ENCODE measurements around the gene GSTM5. TPM values are rescaled to one million over a fixed set of nuclear protein-coding genes. Genes with fewer than 3 reads are reported as not detected.

Gene GSTM5
- total and polyA plus RNA-seq, 2 of the 8 experiments (the other 6 are each of a cell fraction or from before 2014, with no cell fraction given) = 0.24 to 0.89 TPM

DNA sequence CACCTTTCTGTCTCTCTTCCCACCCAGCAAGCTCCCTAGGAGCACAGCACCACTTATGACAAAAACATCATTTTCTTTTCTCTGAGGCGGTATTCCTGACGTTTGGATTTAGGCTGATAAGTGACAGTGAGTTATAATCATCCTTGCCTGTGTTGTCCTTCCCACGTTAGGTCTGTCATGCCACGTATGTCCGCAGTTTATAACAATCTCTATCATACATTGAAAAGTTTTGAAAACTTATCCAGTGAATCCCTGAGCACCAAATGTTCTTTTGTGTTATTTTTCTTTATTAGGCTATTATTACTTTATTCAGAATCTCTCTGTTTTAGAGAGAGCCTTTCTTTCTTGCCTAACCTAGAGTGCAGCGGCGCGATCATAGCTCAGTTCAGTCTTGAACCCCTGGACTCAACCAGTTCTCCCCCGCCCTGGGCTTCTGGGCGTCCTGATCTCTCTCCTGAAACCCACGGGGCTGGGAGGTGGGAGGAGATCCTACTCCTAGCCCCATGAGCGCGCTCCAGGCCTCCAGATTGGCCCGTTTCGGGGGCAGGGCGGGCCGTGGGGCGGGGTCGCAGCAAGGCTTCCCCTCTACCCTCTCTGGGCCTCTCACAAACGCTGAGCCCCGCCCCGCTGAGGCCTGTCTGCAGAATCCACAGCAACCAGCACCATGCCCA lies 44.5 kb upstream of the GSTM5 start, which contains the start of gene GSTM2:
TSS of gene GSTM2 (plus strand) at position 606 of the 671 bp plus-strand sequence. CDS start at position 665, 59 bp downstream.
- Histone ChIP-seq H3K27me3 (replicated peaks in 1 of 4; ENCODE audit: control insufficient read depth in 3 of 4, extremely low read depth in 1 of 4, insufficient read depth in 3 of 4, low read length in 3 of 4) (no peaks in the 10 kb centered on the region), H2BK12ac (ENCODE audit: low read depth, low read length) (no peak within 1 kb of the TSS), H4K91ac (replicated peaks; ENCODE audit: insufficient read length, low read length) (no peak within 1 kb of the TSS), H3K14ac (ENCODE audit: insufficient read length) (no peak within 1 kb of the TSS), H3K9me3 (ENCODE audit: insufficient read depth in 2 of 2, low read depth in 1 of 2, low read length in 1 of 2) (no peaks in the 10 kb centered on the region), H3K79me2 (ENCODE audit: control insufficient read depth in 1 of 2, insufficient read depth in 2 of 2, low read length in 2 of 2) (no peaks in the 10 kb centered on the region), H3K4me2 (ENCODE audit: insufficient read depth in 1 of 2, low read depth in 2 of 2, low read length in 2 of 2) (peak within 1 kb of the TSS; percentile 62 to 65), H3K23ac (ENCODE audit: insufficient read length) (no peak within 1 kb of the TSS), H3K18ac (ENCODE audit: extremely low read depth, low read length) (peak within 1 kb of the TSS; percentile 48), H2AK5ac (ENCODE audit: low read depth, low read length) (no peak within 1 kb of the TSS), H3K4me3 (ENCODE audit: extremely low read depth in 1 of 4, insufficient read depth in 2 of 4, low read depth in 3 of 4, low read length in 4 of 4) (peak within 1 kb of the TSS; percentile 34 to 59 (median 40); a peak in 7 of 8 replicates), H3K4me1 (replicated peaks in 1 of 4; ENCODE audit: control insufficient read depth in 3 of 4, insufficient read depth in 4 of 4, low read length in 3 of 4) (peaks cover 0 to 6% (median 5%) of the 10 kb centered on the region in 4 experiments; a peak in 5 of 7 replicates), H2BK15ac (ENCODE audit: low read length) (no peak within 1 kb of the TSS), H2BK5ac (ENCODE audit: low read depth, low read length) (no peak within 1 kb of the TSS), H3K56ac (replicated peaks; ENCODE audit: insufficient read length, low read depth, low read length) (no peak within 1 kb of the TSS), H3K9ac (replicated peaks in 1 of 4; ENCODE audit: extremely low read depth in 1 of 4, low read depth in 3 of 4, low read length in 3 of 4) (no peak within 1 kb of the TSS), H3K27ac (ENCODE audit: low read depth, low read length) (no peak within 1 kb of the TSS), H4K5ac (ENCODE audit: insufficient read length, low read depth, low read length) (peak within 1 kb of the TSS; percentile 48), H4K20me1 (replicated peaks in 1 of 2; ENCODE audit: control insufficient read depth in 1 of 2, insufficient read depth in 2 of 2, low read length in 2 of 2) (no peaks in the 10 kb centered on the region), H2BK20ac (ENCODE audit: low read length) (no peak within 1 kb of the TSS), H3K79me1 (ENCODE audit: low read depth, low read length) (no peaks in the 10 kb centered on the region), H3K4ac (replicated peaks; ENCODE audit: insufficient read length, low read depth, low read length) (no peak within 1 kb of the TSS), H4K8ac (ENCODE audit: extremely low read depth, insufficient read depth, low read length) (no peak within 1 kb of the TSS), H2BK120ac (replicated peaks; ENCODE audit: low read depth, low read length) (no peak within 1 kb of the TSS), H3K36me3 (ENCODE audit: control insufficient read depth in 2 of 4, insufficient read depth in 4 of 4, low read length in 3 of 4) (no peaks in the 10 kb centered on the region), H3K23me2 (ENCODE audit: low read depth, low read length) (peaks cover 4% of the 10 kb centered on the region; the same call in 1 of the 2 replicates), H2AFZ (ENCODE audit: low read length) (peak within 1 kb of the TSS; percentile 90)
- CTCF ChIA-PET (ENCODE audit: partially characterized antibody) = interaction anchor here (0.8 to 1.6 kb wide), 4 partner anchors 18 to 37 kb away, joined by 3 to 7 read pairs (median 5); no protein-coding TSS in a partner anchor
- TF ChIP-seq TAF1 (IDR thresholded peaks at IDR 0.05; ENCODE audit: low read depth, low read length) = 0 out of 2 replicates have a peak, but pooled peaks have one; percentile 15
- TF ChIP-seq SIN3A (conservative IDR thresholded peaks at IDR 0.05 in 1 of 2, IDR thresholded peaks at IDR 0.05 in 1 of 2; ENCODE audit: low read depth in 1 of 2, low read length in 2 of 2) = peak in 1 of 2 experiments; percentile 22; a peak in 1 of 4 replicates
- no peak for TF ChIP-seq CBX8 (IDR thresholded peaks at IDR 0.05; ENCODE audit: borderline replicate concordance, low read depth, low read length)
- no peak for TF ChIP-seq KDM1A (IDR thresholded peaks at IDR 0.05; ENCODE audit: borderline replicate concordance, low read length)
- 16% methylated on average over 22 of the region's 22 CpGs; no CpG with 5 or more reads in 1 of the 2 experiments for WGBS, 2 experiments (ENCODE audit: extremely low coverage in 1 of 2, insufficient coverage in 1 of 2, insufficient read length in 1 of 2, insufficient replicate concordance in 2 of 2, low coverage in 1 of 2, low lambda C conversion rate in 2 of 2, missing lambda C conversion rate in 1 of 2)
- no peak for FAIRE-seq
- POLR2A ChIA-PET (ENCODE audit: partially characterized antibody) = interaction anchor here (0.6 to 1.9 kb wide), 3 partner anchors 12 to 42 kb away, joined by 3 to 4 read pairs (median 3); partner anchors contain the start of genes GSTM1 and GSTM4
- peak; percentile 29 to 93 for DNase-seq (ENCODE audit: low read depth in 1 of 2, low spot score in 2 of 2)

Measured in H1 (cell line).